Mesenchymal stem cell (in vitro differentiated cells and primary cell): ENCODE data around the gene COL6A1.
"Not testable (repeated sequence)": the region's sequence is repeated elsewhere in the genome, so short reads cannot be mapped to it uniquely, and the experiment has no call there.

Experiments used
- DNase-seq: peaks from one replicate; pipeline ENCODE4 v3.0.0-alpha.2; 2013
- H2AFZ ChIP-seq: one replicate; pipeline ENCODE4 v1.6.1; 2013; ENCODE audit warnings: low read depth, mild to moderate bottlenecking, control low read depth, inconsistent platforms, low read length, moderate library complexity
- H2AK5ac ChIP-seq: 2 replicates; pipeline ENCODE4 v1.6.1; 2013; ENCODE audit warnings: low read length, moderate library complexity, mild to moderate bottlenecking, inconsistent platforms; ENCODE audit not compliant: severe bottlenecking
- H2BK120ac ChIP-seq: one replicate; pipeline ENCODE4 v1.6.1; 2013; ENCODE audit warnings: low read depth, mild to moderate bottlenecking, inconsistent platforms, low read length, moderate library complexity
- H2BK12ac ChIP-seq, 2 experiments: one replicate each; pipeline ENCODE4 v1.6.1; 2013; ENCODE audit warnings: inconsistent platforms in 2 of 2, low read length in 2 of 2, mild to moderate bottlenecking in 2 of 2, moderate library complexity in 2 of 2, control low read depth in 1 of 2
- H2BK15ac ChIP-seq: one replicate; pipeline ENCODE4 v1.6.1; 2013; ENCODE audit warnings: mild to moderate bottlenecking, low read depth, inconsistent platforms; ENCODE audit not compliant: poor library complexity, severe bottlenecking
- H2BK5ac ChIP-seq: 2 replicates; pipeline ENCODE4 v1.6.1; 2013; ENCODE audit warnings: low read depth, mild to moderate bottlenecking, low read length, control low read depth, inconsistent platforms; ENCODE audit not compliant: poor library complexity, severe bottlenecking
- H3K14ac ChIP-seq, 2 experiments: one replicate each; pipeline ENCODE4 v1.6.1; 2013; ENCODE audit warnings: inconsistent platforms in 2 of 2, low read length in 2 of 2, control low read depth in 1 of 2, mild to moderate bottlenecking in 1 of 2, moderate library complexity in 1 of 2
- H3K18ac ChIP-seq, 2 experiments: one replicate each; pipeline ENCODE4 v1.6.1; 2013; ENCODE audit warnings: inconsistent platforms in 2 of 2, low read length in 2 of 2, control low read depth in 1 of 2, low read depth in 1 of 2, mild to moderate bottlenecking in 1 of 2
- H3K23ac ChIP-seq, 2 experiments: one replicate each; pipeline ENCODE4 v1.6.1; 2013; ENCODE audit warnings: inconsistent platforms in 2 of 2, low read length in 2 of 2, mild to moderate bottlenecking in 2 of 2, moderate library complexity in 2 of 2, control low read depth in 1 of 2
- H3K27ac ChIP-seq: 2 replicates; pipeline ENCODE4 v1.5.1; 2013; ENCODE audit warnings: mild to moderate bottlenecking, moderate library complexity, low read length, control low read depth, inconsistent platforms; ENCODE audit not compliant: poor library complexity, severe bottlenecking
- H3K27me3 ChIP-seq, 2 experiments: 2 replicates each; pipeline versions ENCODE4 v1.6.1 to v1.7.0; 2013; ENCODE audit warnings: low read length in 2 of 2, mild to moderate bottlenecking in 2 of 2, moderate library complexity in 2 of 2, control low read depth in 1 of 2, inconsistent platforms in 1 of 2; ENCODE audit not compliant: control insufficient read depth in 1 of 2, insufficient read depth in 1 of 2
- H3K36me3 ChIP-seq, 2 experiments: 2 replicates each; pipeline versions ENCODE4 v1.6.1 to v1.7.0; 2013; ENCODE audit warnings: low read length in 2 of 2, control low read depth in 1 of 2, inconsistent platforms in 1 of 2, low read depth in 1 of 2, mild to moderate bottlenecking in 1 of 2; ENCODE audit not compliant: insufficient read depth in 2 of 2, control insufficient read depth in 1 of 2
- H3K4ac ChIP-seq, 2 experiments: one replicate each; pipeline ENCODE4 v1.6.1; 2013; ENCODE audit warnings: inconsistent platforms in 2 of 2, low read length in 2 of 2, mild to moderate bottlenecking in 2 of 2, moderate library complexity in 2 of 2, control low read depth in 1 of 2, low read depth in 1 of 2
- H3K4me1 ChIP-seq: 2 replicates; pipeline ENCODE4 v1.6.1; 2013; ENCODE audit warnings: low read depth, low read length, control low read depth; ENCODE audit not compliant: control insufficient read depth, insufficient read depth
- H3K4me2 ChIP-seq: 2 replicates; pipeline ENCODE4 v1.6.1; 2013; ENCODE audit warnings: low read length, mild to moderate bottlenecking, inconsistent platforms; ENCODE audit not compliant: poor library complexity, severe bottlenecking
- H3K4me3 ChIP-seq, 2 experiments: 2 replicates each; pipeline versions ENCODE4 v1.5.1 to v1.7.0; 2013; ENCODE audit warnings: low read length in 2 of 2, mild to moderate bottlenecking in 2 of 2, control low read depth in 1 of 2, low read depth in 1 of 2; ENCODE audit not compliant: insufficient read depth in 1 of 2
- H3K79me1 ChIP-seq: replicated peaks from 2 replicates; pipeline ENCODE4 v1.6.1; 2013; ENCODE audit warnings: mild to moderate bottlenecking, control low read depth, low read length, inconsistent platforms; ENCODE audit not compliant: poor library complexity, severe bottlenecking
- H3K9ac ChIP-seq: 2 replicates; pipeline ENCODE4 v1.7.0; 2013; ENCODE audit warnings: mild to moderate bottlenecking, low read length, moderate library complexity
- H3K9me3 ChIP-seq: 2 replicates; pipeline ENCODE4 v1.7.0; 2013; ENCODE audit warnings: mild to moderate bottlenecking, low read length; ENCODE audit not compliant: control insufficient read depth
- H4K8ac ChIP-seq: one replicate; pipeline ENCODE4 v1.6.1; 2013; ENCODE audit warnings: inconsistent platforms, mild to moderate bottlenecking, low read length, moderate library complexity
- H4K91ac ChIP-seq: one replicate; pipeline ENCODE4 v1.6.1; 2013; ENCODE audit warnings: mild to moderate bottlenecking, low read length, inconsistent platforms
- WGBS: methylation state at CpG from one replicate; pipeline ENCODE4 v1.1.7; 2013; ENCODE audit warnings: mixed read lengths; 5-methylcytosine and 5-hydroxymethylcytosine counted together

The COL6A1 gene

DNA sequence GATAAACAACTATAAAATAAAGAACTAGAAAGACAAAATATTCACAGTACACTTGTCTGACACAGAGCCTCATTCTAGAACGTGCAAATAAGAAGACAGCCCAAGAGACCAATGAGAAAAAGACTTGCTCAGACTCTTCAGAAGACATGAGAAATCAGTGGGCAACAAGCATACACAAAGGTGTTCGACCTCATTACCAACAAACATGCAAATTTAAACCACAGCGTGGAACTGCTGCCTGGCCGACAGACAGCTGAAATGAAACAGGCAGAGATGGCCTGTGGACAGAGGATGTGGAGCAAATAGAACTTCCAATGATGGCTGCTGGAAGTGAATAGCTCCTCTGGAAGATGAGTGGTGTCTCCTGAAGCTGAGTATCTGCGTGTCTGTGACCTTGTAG, 22.4 kb upstream of the COL6A1 start:
- Histone ChIP-seq H3K4me3 (no peak overlapping the region), H3K27ac (no peak overlapping the region), H3K23ac (no peak overlapping the region), H3K18ac (no peak overlapping the region), H2AFZ (no peak overlapping the region), H3K4me2 (no peak overlapping the region), H3K79me1 (no peaks in the 10 kb centered on the region), H3K4me1 (peaks cover 1% of the 10 kb centered on the region), H2BK5ac (no peak overlapping the region), H3K14ac (no peak overlapping the region), H3K9ac (peak overlapping the region; percentile 80), H2BK15ac (no peak overlapping the region), H3K36me3 (no peaks in the 10 kb centered on the region), H2BK120ac (no peak overlapping the region), H3K4ac (no peak overlapping the region), H4K8ac (no peak overlapping the region), H3K27me3 (peaks cover 0 to 7% of the 10 kb centered on the region in 2 experiments), H2AK5ac (no peak overlapping the region), H2BK12ac (no peak overlapping the region), H3K9me3 (no peaks in the 10 kb centered on the region), H4K91ac (no peak overlapping the region)
- 32% methylated on average over 4 of the region's 5 CpGs for WGBS
- peak; percentile 44 for DNase-seq

DNA sequence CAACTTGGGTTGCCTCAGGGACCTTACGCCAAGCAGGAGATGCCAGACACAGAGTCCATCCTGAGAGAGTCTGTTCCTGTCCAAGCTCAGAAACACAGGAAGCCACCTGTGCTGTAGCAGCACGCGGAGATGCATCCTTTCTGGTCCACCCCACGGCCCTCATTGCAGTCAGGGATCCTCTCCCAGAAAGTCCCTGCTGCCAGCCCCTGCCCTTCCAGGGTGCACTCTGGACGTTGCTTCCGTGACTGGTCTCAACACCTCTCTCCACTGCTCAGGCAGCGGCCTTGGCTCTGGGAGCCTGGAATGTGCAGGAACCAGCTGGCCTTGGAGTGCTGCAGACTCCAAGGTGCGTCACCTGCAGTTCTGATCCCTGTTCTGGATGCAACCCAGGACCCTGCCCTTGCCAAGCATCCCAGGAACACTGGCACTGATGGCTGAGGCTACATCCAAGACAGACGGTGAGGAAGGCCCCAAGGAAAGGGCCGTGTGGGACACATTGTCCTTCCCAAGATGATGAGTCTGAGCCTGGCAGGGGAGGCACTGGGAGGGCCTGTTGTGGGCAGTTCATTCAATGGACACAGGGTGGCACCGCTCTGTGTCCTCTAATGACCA, 21.7 kb upstream of the COL6A1 start:
- Histone ChIP-seq H2BK5ac (no peak overlapping the region), H4K8ac (no peak overlapping the region), H2BK15ac (no peak overlapping the region), H3K4me2 (no peak overlapping the region), H4K91ac (no peak overlapping the region), H3K14ac (no peak overlapping the region), H3K18ac (no peak overlapping the region), H3K23ac (no peak overlapping the region), H3K9ac (no peak overlapping the region), H3K27me3 (peaks cover 0 to 7% of the 10 kb centered on the region in 2 experiments), H3K4me3 (no peak overlapping the region), H3K4ac (no peak overlapping the region), H3K27ac (no peak overlapping the region), H2AFZ (no peak overlapping the region), H2AK5ac (no peak overlapping the region), H2BK120ac (no peak overlapping the region), H3K4me1 (peaks cover 1% of the 10 kb centered on the region), H3K9me3 (peaks cover 4% of the 10 kb centered on the region), H2BK12ac (no peak overlapping the region), H3K36me3 (no peaks in the 10 kb centered on the region), H3K79me1 (no peaks in the 10 kb centered on the region)
- WGBS, result 80% methylated on average over 10 of the region's 11 CpGs
- no peak for DNase-seq

DNA sequence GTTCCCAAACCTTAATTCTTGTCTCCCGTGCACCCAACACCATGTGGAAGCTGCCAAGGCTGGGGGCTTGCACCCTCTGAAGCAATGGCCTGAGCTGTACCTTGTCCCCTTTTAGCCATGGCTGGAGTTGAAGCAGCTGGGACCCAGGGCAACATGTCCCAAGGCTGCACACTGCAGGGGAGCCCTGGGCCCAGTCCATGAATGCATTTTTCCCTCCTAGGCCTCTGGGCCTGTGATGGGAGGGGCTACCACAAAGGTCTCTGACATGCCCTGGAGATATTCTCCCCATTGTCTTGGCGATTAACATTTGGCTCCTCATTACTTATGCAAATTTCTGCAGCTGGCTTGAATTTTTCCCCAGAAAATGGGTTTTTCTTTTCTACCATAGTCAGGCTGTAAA, 20.2 kb upstream of the COL6A1 start:
- not testable (repeated sequence) for H3K4ac ChIP-seq, H4K91ac ChIP-seq, H2BK5ac ChIP-seq, H3K36me3 ChIP-seq, H3K4me3 ChIP-seq, H2BK12ac ChIP-seq, H3K9ac ChIP-seq, H4K8ac ChIP-seq, H2BK15ac ChIP-seq, H3K23ac ChIP-seq, H3K79me1 ChIP-seq, DNase-seq, H3K14ac ChIP-seq, H3K18ac ChIP-seq, H3K4me2 ChIP-seq, H3K27me3 ChIP-seq, H3K27ac ChIP-seq, H3K4me1 ChIP-seq, H2AFZ ChIP-seq, H2BK120ac ChIP-seq, H2AK5ac ChIP-seq, H3K9me3 ChIP-seq
- 72% methylated on average over 2 of the region's 2 CpGs for WGBS

DNA sequence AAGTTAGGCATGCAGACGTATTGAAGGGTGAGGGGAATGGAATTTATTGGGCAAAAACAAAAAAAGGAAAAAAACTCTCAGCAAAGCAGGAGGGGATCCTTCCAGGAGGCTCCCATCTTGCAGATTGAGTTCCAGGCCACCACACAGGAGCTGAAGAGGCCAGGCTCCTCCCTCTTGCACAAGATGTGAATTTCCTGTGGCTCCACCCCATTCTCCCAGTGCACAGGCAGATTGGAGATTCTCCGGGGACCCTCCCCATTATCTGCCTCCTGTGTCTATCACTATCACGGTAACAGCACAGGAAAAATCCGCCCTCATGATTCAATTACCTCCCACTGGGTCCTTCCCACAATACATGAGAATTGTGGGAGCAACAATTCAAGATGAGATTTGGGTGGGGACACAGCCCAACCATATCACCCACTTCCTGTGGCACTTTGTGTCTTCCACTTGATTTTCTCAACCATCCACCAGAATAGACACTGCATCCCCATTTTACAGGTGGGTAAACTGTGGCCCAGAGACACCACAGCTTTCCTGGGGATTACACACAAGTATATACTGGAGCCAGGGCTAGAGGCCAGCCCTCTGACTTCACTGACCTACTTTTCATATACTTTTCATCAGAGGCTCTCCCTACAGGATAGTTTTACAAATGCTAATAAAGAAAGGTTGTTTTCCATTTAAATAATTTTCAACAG, 18.9 kb upstream of the COL6A1 start:
- no peak overlapping the region for H3K14ac ChIP-seq
- WGBS, result 80% methylated on average over 4 of the region's 4 CpGs

More for the DNA sequence above, 18.9 kb upstream of the COL6A1 start:
- Histone ChIP-seq H3K9ac (no peak overlapping the region), H3K79me1 (no peaks in the 10 kb centered on the region), H3K4me1 (peaks cover 1% of the 10 kb centered on the region), H2BK5ac (no peak overlapping the region), H3K9me3 (peaks cover 4% of the 10 kb centered on the region), H2AK5ac (no peak overlapping the region), H3K4me3 (no peak overlapping the region), H3K27me3 (peaks cover 0 to 4% of the 10 kb centered on the region in 2 experiments), H2AFZ (no peak overlapping the region), H3K4ac (no peak overlapping the region), H3K27ac (peak overlapping the region; percentile 46), H3K36me3 (no peaks in the 10 kb centered on the region), H2BK12ac (no peak overlapping the region), H4K8ac (no peak overlapping the region), H3K18ac (no peak overlapping the region), H3K4me2 (no peak overlapping the region), H2BK15ac (no peak overlapping the region), H4K91ac (no peak overlapping the region), H3K23ac (no peak overlapping the region), H2BK120ac (no peak overlapping the region)
- no peak for DNase-seq
